ENCODE data around the gene SCFD2.
"Not testable (repeated sequence)": the region's sequence is repeated elsewhere in the genome, so short reads cannot be mapped to it uniquely, and the experiment has no call there.

The SCFD2 gene

DNA sequence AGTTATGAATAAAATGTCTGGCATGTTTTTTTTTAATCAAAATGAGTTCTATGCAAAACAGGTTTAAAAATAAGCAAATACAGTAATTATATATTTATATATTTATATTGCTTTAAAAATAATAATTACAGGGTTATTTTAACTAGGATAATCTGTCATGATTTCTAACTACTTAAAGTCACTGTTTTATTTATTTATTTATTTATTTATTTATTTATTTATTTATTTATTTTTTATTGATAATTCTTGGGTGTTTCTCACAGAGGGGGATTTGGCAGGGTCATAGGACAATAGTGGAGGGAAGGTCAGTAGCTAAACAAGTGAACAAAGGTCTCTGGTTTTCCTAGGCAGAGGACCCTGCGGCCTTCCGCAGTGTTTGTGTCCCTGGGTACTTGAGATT, 129.2 kb downstream of the SCFD2 start:
- not testable (repeated sequence) for DNase-seq

DNA sequence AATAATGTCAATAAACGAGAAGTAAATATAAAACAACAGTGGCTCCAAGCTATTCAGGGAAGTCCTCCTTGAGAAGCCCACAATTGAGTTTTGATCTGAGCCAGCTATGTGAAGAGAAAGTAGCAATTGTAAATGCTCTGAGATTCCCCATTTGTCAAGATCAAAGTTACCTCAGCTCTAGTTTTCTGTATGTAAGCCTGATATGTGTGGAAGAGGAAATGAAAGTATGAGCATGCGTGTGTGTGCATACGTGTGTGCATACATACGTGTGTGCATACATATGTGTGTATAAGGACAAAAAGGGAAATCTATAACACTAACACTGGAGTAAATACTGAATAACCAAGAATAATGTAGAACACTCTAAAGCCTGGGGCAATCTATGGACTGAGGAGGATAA, 130.3 kb downstream of the SCFD2 start:
- DNase-seq = no peak

DNA sequence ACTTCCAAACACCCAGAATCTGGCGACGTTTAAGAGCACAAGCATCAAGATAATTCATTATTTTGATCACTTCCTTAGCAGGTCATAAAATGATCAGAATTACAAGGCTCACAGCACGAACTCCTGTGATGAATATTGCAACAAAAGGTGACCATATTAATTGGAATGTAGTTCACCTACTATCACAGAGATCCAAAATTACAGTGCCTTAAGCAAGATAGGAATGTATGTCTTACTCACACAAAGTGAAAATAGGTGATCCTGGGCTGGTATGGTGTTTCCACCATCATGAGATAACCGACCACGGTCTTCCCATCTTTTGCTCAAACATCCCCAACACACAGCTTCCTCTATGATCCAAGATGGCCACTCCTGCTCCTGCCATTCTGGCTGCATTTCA, 131.2 kb downstream of the SCFD2 start:
- DNase-seq = no peak

DNA sequence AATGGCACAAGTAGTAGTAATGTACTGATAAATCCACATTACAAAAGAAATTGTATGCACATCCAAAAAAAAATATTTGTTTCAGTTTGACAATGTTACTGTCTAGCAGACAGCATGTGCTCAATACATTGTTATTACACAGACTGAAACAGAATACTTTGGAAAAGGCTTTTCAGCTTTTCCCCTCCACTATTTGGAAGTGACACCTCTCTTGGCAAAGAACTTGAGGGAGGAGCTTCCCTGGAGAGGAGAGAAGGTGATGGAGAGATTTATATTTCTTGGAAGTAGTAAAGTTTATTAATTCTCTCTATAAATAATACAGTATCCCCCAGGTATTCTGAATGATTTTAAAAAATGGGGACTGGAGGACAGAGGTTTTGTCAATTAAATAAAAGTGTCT, 131.8 kb downstream of the SCFD2 start:
- no peak for DNase-seq

DNA sequence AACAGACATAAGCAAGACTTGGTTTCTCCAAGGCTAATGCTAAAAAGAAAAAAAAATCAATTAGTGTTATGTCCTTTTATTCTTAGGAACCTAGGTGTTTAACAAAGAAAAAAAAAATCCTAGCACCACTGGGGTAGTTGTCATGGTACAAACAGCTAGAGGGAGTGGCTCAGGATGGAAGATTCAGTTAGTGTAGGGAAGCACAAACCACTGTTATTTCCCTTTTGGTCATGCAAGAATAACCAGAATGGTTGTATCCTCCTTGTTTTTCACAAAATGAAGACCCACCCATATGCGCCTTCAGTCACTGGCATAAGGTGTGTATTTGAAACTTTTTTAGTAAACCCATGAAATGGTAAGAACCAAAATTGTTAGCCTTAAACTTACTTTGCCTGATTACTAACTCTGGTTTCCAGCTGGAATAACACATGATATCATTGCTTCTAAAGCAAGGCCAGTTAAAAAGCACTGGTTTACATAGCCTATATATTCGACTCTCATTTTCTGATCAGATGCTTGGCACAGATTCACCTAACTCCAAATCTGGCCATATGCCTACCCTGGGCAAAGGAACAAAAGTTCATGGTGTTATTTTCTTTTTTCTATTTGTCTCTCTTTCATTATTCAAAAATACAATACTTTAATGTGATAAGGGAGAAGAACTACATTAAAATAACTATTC, 132.6 kb downstream of the SCFD2 start:
- no peak for DNase-seq

DNA sequence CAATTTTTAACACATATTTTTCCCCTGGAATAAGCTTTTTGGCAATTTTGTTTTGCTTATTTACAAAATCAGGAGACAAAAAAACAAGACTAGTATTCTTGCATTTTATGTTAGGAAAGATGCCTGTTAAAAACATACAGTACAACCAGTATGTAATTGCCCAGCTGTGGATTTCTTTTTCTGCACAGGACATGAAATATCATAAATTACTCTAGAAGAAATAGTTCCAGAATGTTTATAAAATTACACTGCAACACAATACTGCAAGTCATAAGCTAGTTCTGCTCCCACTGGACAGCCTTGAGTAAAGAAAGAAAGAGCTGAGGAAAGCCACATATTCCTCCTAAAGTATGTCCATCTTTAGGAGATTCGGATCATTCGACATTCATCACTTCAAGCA, 133.5 kb downstream of the SCFD2 start:
- DNase-seq = no peak

DNA sequence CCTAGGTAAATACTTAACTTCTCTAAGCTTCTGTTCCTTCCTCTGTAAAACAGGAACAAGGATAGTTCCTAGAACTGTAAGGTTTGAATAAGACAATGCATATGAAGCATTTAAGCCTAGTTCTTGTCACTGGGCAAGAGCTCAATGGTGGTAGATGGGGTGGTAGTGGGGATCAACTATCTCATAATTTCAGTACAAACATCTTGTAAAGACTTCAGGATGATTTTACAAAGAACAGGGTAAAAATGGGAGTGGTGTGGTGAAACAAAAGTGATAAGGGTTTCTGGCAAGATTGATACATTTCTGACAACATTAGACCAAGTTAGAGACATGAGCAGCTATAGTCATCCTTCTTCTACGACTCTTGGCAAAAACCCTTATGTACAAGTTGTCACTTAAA, 137.8 kb downstream of the SCFD2 start:
- no peak for DNase-seq

DNA sequence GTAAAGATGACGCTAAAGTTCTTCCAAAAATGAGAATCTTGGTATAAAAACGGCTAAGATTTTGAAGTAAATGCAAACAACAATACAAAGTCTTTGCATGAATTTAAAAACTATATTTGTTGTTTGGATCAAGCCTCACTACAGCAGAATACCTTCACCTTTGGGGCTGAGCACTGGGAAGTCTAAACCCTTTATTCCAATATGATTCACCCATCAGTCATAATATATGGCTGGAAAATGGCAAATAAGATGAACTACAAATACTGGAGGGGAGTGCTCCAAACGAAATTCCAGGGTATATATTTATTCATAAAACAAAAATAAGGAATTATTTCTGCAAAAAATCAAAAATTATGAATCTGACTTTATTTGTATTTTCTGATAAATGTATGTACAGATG, 138.4 kb downstream of the SCFD2 start:
- DNase-seq = no peak

DNA sequence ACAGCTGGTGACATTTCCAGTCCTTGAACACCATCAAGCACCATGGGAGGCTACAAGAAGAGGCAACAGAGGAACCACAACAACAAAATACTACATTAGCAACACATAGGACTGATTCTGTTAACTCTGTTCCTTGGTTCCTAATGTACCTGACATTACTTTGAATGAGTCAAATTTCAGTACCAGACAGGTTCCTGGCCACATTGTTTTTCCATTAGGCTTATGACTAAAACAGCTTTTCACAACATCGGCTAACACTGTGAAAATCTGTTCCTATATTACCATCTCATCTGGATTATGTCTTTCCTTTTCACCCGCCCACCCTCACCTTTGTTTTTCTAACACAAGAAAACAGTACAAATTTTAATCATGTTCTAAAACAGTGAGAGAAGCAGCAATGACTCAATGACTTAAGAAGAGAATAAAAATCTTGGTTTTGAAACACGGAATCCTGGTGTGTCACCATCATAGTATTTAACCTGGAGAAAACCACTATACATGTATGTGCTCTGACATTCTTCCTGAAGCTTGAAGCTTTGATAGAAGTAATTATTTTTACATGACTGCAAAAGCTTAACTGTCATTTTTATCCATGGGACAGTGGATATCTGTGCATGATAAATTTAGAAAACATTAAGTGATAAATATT, 143.9 kb downstream of the SCFD2 start:
- DNase-seq = no peak

DNA sequence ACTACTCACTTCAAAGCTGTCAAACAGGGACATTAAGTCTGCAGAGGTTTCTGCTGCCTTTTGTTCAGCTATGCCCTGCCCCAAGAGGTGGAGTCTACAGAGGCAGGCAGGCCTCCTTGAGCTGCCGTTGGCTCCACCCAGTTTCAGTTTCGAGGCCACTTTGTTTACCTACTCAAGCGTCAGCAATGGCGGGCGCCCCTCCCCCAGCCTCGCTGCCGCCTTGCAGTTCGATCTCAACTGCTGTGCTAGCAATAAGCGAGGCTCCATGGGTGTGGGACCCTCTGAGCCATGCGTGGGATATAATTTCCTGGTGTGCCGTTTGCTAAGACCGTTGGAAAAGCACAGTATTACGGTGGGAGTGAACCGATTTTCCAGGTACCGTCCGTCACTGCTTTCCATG, 146.7 kb downstream of the SCFD2 start:
- not testable (repeated sequence) for DNase-seq

DNA sequence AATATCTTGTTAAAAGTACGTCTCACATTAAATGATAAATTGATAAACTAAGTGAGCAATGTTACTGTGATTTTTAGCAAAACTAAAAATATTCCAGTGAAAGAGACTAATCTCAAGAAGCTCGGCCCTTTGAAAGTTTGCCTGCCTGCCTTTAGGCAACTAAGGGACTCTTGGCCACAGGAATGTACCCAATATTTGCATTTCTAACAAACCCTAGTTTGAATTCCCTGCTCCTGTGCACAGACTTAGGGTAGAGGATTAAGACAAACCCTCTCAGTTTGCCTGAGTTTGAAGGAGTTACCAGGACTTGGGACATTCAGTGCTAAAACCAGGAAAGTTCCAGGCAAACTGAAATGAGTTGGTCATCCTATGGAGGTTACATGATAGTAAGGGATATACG, 157.1 kb downstream of the SCFD2 start:
- no peak for DNase-seq

DNA sequence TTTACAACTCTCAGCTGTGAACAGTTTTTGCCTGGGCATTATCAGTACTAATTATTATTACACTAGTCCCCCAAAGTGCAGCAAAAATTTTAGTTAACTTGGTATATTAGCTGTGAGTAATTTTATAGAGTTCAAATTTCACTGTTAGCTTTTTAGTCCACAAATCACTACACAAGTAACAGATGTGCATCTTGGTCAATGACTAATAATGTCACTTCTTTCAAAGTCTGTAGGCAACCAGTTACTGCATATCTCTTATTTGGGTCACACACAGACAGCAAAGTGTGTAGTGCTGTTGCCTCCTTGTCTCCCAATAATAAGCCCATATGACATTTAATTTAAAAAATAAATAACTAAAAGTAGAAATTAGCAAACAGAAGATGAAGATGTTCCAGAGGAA, 159.9 kb downstream of the SCFD2 start:
- DNase-seq = no peak

DNA sequence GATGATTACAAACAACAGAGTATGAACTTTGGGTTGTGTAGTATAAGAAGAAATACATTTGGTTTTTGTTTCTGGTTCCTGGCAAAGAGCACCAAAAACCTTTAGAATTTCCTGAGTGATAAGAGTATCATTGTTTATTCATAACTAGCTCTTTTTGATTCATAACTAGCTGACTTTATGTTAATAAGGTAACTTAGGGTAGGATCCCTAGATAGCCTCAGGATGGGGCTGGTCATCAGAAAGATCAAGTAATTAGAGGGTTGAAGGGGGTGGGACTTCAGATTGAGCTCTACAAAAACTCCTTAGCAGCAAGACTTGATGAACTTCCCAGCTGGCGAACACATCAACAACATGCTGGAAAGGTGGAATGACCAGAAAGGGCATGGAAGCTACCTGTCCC, 166.5 kb downstream of the SCFD2 start:
- DNase-seq = no peak

DNA sequence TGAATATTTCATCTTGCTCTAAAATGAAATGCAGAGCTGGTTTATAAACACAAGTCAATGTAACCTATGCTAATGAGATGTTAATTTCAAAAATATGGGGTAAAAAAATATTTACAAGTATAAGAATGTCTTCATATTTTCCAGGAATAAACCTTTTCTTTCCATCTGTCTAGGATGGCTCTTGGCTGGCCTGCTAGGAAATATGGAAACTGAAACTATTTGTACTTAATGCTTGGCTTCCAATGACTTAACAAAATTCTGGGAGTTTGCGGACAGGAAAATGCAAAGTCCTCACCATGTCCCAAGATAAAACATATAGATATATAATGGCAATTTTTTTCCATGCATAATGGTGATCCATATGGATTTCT, 168.1 kb downstream of the SCFD2 start:
- DNase-seq = no peak

DNA sequence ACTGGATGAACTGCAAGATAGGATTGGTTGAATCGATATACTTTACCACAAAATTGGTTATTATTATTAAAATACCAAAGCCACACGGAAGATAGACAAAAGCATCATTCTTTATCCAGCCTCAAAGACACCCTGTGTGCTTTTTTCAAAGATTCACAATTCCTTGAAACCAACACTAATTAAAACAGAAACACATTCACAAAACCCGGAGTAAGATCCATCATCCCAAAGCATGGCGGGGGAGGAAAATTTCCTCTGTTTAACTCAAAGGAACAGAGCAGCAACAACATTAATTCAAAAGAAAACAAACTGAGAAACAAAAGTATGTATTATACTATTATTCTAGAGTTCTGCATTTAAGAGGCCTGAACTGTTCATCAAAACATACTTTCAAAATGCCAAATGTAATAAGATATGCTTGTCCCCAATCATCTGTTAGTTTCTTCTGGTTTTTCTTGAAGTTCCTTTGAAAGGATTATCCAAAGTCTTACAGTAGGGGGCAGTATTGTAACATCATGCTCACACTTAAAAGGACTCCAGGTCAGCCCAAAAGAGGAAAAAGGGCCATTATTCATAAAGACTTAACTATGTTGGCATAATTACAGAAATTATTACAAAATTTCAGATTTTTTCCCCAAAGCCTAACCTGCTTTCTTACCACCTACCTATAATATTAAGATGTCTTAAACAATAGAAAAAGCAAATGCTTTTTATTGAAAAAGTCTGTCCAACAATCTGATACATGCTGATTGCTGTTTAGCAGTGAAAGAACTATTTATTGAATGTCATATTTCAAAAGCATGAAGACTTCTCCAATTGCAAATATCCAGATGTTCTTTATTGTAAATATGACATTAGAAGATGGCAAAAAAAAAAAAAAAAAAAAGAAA, 168.7 kb downstream of the SCFD2 start:
- no peak for DNase-seq

DNA sequence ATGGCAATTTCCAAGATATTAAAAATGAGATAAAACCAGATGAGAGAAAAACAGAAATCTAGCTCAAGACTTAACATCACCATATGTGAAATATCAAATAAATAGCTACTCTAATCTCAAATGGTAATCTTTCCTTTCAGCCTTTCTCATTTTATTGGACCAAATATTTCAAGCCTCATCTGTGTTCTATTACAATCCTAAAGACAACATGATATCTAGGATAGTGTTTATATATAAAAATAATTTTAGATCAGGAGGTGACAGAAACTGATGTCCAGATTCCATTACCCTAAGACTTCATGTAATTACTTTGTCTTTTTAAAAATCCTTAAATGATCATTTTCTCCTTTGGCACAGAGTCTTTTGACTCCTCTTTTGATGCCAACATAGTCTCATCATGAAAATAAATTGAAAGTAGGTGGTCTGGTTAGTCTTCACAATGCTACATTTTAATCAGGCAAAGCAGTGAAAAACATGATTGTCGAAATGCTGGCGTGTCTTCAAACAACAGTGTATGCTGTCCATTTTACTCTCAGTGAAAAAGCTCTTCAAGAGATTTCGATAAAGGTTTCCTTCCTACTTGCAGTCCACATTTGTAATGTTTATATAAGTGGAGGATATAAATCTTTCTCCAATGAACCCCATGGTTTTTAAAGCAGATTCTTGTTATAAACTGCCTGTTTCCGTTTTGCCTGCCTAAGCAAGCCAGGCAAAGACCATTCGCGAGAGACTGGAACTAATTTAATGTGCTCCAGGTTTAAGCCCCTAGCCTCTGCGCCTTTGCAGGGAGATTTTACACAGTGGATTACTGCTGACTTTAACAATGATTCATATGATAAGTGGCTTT, 169.8 kb downstream of the SCFD2 start:
- no peak for DNase-seq

DNA sequence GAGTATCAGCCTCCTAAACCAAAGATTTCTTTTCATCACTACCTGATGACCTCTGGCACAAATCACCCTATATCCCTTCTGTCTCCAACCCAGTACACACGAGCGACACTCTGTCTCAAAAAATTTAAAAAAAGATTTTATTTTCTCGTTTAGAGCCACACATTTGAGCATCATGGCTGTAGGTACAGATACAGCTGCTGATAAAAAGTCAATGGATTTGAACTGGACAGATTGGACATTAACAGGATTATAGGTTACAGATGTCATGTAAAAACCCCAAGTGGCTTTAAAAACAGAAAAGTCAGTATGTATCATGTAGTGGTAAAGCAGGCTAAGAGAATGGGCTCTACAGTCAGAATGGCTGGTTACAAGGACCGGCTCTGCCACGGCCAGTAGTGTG, 171.1 kb downstream of the SCFD2 start:
- no peak for DNase-seq

DNA sequence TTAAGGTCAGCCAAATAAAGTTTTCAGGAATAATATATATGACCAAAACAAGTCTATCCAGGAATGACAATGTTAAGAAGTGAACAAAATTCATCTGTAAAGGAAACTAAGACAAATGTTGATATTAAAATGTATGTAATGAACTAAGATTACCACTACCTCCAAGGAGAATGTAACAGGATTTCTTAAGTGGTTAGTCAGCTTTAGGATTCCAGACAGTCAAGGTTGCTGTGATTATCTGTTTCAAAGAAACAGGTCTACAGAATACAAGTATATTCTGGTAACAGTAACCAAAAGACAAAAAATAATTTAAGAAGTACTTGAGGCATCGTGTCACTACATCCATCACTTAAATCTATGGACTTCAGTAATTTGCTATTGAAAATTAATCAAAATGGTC, 172.8 kb downstream of the SCFD2 start:
- no peak for DNase-seq

DNA sequence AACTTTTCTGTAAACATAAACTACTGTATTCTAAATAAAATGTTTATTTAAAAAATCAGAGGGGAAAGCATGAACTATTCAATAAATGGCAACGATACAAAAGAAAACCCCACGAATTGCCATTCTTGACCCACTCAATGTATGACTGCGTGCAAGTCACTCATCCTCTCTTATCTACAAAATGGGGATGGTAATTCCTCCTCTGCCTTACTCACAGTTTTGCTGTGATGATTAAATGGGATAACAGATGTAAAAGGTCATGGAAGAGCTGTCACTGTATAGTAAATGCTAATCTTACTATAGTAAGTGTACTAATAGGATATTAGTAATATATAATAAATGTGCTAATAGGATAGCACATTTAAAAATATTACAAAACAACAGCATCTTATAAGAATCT, 173.4 kb downstream of the SCFD2 start:
- no peak for DNase-seq

DNA sequence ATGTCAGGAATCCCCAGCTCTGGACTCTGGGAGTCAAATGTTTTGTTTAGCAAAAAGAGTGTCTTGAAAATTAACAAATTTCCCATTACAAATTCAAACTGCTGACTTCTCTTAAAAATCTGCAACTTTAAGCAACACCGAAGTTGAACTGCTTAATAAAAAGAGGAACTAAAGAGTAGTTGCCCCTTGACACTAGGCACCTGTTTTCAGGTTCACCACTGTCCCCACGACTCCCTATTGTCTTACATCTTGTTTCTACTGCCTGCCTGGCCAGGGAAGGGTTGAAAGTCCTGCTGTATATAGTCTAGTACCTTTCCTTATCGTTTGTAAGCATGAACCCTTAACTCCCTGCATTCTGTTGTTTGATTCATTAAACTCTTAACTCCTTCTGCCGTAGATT, 173.9 kb downstream of the SCFD2 start:
- no peak for DNase-seq

DNA sequence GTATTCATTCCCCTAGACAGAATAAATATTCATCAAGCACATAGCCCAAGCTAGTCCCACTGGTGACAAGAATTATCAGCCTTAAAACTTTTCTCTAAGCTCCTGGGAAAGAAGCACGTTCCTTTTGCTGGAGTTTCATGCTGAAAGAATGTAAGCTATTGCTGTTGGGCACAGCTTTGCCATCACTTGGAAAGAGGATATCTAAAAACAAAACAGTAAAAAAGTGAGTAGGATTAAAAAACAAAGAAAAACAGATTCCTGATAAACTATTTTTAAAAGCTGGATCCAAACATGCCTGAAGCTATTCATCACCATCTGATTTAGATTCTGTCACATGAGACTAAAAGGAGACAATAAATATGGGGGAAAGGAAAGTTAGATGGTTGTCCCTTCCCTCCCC, 176.8 kb downstream of the SCFD2 start:
- DNase-seq = no peak

DNA sequence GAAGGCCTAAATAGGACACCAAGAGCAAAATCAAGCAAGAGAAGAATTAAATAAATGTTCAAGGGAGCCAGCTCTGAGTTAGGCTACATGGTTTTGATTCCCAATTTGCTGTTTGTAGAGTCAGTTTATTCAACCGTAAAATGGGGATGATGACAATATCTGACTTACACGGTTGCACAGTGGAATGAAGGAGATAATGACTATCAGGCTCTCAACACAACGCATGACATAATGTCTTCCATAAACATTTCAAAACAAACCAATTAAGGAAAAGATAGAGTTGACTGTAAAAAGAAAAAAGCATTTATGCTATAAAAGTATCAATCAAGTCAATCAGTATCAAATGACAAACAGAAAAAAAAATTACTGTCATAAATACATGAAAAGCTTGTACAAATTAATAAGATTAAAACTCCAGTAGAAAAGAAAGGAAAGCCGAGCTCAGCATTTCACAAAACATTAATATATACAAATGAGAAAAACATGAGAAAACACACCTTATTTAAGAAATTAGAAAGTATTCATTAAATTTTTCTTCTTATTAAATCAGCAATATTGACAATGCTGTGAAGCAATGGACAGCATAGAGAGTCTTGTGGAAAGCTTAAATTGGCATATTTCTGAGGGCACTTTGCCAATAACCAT, 179.0 kb downstream of the SCFD2 start:
- DNase-seq = no peak
